Measurements from ENCODE around the gene TM9SF1. TPM values are rescaled to one million over a fixed set of nuclear protein-coding genes. Genes with fewer than 3 reads are reported as not detected.

The TM9SF1 gene
- total and polyA plus RNA-seq, 2 experiments from 2014 or later: 12.6 to 27.5 TPM

- TF ChIP-seq, protein P1, sequence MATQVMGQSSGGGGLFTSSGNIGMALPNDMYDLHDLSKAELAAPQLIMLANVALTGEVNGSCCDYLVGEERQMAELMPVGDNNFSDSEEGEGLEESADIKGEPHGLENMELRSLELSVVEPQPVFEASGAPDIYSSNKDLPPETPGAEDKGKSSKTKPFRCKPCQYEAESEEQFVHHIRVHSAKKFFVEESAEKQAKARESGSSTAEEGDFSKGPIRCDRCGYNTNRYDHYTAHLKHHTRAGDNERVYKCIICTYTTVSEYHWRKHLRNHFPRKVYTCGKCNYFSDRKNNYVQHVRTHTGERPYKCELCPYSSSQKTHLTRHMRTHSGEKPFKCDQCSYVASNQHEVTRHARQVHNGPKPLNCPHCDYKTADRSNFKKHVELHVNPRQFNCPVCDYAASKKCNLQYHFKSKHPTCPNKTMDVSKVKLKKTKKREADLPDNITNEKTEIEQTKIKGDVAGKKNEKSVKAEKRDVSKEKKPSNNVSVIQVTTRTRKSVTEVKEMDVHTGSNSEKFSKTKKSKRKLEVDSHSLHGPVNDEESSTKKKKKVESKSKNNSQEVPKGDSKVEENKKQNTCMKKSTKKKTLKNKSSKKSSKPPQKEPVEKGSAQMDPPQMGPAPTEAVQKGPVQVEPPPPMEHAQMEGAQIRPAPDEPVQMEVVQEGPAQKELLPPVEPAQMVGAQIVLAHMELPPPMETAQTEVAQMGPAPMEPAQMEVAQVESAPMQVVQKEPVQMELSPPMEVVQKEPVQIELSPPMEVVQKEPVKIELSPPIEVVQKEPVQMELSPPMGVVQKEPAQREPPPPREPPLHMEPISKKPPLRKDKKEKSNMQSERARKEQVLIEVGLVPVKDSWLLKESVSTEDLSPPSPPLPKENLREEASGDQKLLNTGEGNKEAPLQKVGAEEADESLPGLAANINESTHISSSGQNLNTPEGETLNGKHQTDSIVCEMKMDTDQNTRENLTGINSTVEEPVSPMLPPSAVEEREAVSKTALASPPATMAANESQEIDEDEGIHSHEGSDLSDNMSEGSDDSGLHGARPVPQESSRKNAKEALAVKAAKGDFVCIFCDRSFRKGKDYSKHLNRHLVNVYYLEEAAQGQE (IDR thresholded peaks at IDR 0.05; ENCODE audit: unreplicated experiment): no peak
- TF ChIP-seq ZNF114 (CRISPR knock-in tag; IDR thresholded peaks at IDR 0.05): no peak
- TF ChIP-seq STAT1 (IDR thresholded peaks at IDR 0.05; ENCODE audit: unreplicated experiment): no peak
- no peak for TF ChIP-seq CTCF (conservative IDR thresholded peaks at IDR 0.05; ENCODE audit: low read depth in 2 of 2)
- no peak for TF ChIP-seq CREB1 (CRISPR knock-in tag; IDR thresholded peaks at IDR 0.05; ENCODE audit: low read depth)
- no peak for TF ChIP-seq JUNB (IDR thresholded peaks at IDR 0.05; ENCODE audit: unreplicated experiment)
- no peak for TF ChIP-seq POLR2AphosphoS5 (IDR thresholded peaks at IDR 0.05; ENCODE audit: low read depth)
Observed at GRCh38 chr14:24211311-24211710, 16.1 kb upstream of the TM9SF1 start (continued).

DNA sequence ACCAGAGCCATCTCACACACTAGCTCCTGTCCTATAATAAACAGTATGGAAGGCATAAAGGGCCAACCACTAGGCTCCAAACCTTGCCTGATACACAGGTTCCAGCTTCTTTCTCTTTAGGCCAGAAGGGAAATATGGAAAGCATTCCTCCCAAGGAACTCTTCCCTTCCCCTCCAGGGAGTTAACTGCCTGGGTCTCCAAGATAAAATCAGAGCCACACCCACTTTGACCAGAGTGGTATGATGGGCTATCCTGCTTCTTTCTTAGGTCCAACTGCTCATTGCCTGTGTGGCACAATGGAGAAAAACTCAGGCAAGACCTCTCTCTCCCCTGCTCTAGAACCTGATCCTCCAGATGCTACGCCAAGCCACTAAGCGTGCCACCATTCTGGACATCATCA lies 12.4 kb upstream of the TM9SF1 start:
- Mint-ChIP-seq H3K27ac (no peak overlapping the region), H3K27me3 (ENCODE audit: insufficient read depth, low read depth, poor library complexity) (peaks cover 8% of the 10 kb centered on the region), H3K36me3 (ENCODE audit: low read depth) (peaks cover 77% of the 10 kb centered on the region), H3K4me1 (peaks cover 15% of the 10 kb centered on the region), H3K9me3 (peaks cover 3% of the 10 kb centered on the region; the same call in 2 of the 3 replicates), H3K4me3 (no peak overlapping the region)
- H4K20me1 ChIP-seq (replicated peaks; ENCODE audit: insufficient read depth): no peaks in the 10 kb centered on the region; the same call in 1 of the 2 replicates
- no peak overlapping the region for H3K4me3 ChIP-seq
- DNase-seq (ENCODE audit: low spot score) (no peak), ATAC-seq (no peak)
- H3K27me3 ChIP-seq (ENCODE audit: insufficient read depth): no peaks in the 10 kb centered on the region
- no peak overlapping the region for H3K27ac ChIP-seq (ENCODE audit: low read depth)
- H2AFZ ChIP-seq: no peak overlapping the region
- no peaks in the 10 kb centered on the region; the same call in 1 of the 2 replicates for H3K79me2 ChIP-seq (replicated peaks; ENCODE audit: insufficient read depth)
- no peaks in the 10 kb centered on the region for H3K9me2 ChIP-seq (ENCODE audit: insufficient read depth)
- peaks cover 6% of the 10 kb centered on the region for H3K36me3 ChIP-seq (ENCODE audit: insufficient read depth)
- H3F3A ChIP-seq (replicated peaks; ENCODE audit: low read depth): no peaks in the 10 kb centered on the region; the same call in 1 of the 2 replicates
- no peak overlapping the region for H3K4me2 ChIP-seq
- peaks cover 15% of the 10 kb centered on the region for H3K4me1 ChIP-seq (ENCODE audit: insufficient read depth)
- TF ChIP-seq ZNF331 (CRISPR knock-in tag; IDR thresholded peaks at IDR 0.05; ENCODE audit: low read depth): no peak
- TF ChIP-seq CREB1 (CRISPR knock-in tag; IDR thresholded peaks at IDR 0.05; ENCODE audit: low read depth): no peak
- no peak for TF ChIP-seq NANOG (IDR thresholded peaks at IDR 0.05; ENCODE audit: borderline replicate concordance)
- TF ChIP-seq ZNF114 (CRISPR knock-in tag; IDR thresholded peaks at IDR 0.05): no peak
- no peak for TF ChIP-seq CTCF (conservative IDR thresholded peaks at IDR 0.05; ENCODE audit: low read depth in 2 of 2)
- TF ChIP-seq JUNB (IDR thresholded peaks at IDR 0.05; ENCODE audit: unreplicated experiment): no peak
- TF ChIP-seq ETS1 (IDR thresholded peaks at IDR 0.05): no peak
- no peak for TF ChIP-seq POLR2AphosphoS5 (IDR thresholded peaks at IDR 0.05; ENCODE audit: low read depth)
- TF ChIP-seq EZH2 (IDR thresholded peaks at IDR 0.05; ENCODE audit: low read depth, unreplicated experiment): no peak
- TF ChIP-seq STAT1 (IDR thresholded peaks at IDR 0.05; ENCODE audit: unreplicated experiment): no peak

All from GM23338 (cell line).